ENCODE data around the gene CDK10. TPM values are rescaled to one million over a fixed set of nuclear protein-coding genes. Genes with fewer than 3 reads are reported as not detected.

CDK10 gene
- total RNA-seq, 6 experiments from 2014 or later = 35.0 to 72.2 (median 53.7) TPM

DNA sequence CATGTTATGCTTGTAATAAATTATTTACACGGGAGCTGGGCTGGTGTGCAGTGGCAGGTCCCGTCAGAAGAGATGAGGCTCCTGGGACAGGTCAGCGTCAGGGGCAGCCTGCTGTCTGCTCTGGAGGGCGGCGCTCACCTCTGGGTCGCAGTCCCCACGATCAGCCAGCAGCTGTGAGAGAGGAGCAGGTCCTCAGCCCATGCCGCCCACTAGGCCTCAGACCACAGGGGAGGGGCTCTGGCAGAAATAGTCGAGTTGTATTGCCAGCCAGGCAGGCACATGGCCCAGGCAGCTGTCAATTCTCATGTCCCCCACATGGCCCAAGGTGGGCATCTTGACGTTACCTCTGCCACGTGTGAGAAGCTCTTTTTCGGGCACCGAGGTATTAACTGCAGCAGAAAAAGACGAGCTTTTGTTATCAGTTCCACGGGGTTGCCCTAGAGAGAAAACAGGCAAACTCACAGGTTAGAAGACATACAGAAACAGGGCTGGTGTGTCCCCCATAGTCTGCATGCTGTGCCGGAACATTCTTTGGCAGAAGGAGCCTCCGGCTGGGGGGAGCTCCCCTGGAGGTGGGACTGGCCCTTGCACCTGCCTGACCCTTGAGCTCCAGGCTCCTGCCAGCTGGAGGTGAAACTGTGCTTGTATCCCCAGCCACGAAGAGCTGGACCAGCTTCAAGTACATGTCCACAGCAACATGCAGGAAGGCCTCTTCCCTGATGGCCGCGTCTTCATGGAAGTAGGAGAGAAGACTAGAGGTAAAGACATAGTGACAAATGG is 52.2 kb downstream of the CDK10 start:
- no peaks in the 10 kb centered on the region for H3K9me3 ChIP-seq
- no peaks in the 10 kb centered on the region for H3K27me3 ChIP-seq
- DNase-seq (no peak), ATAC-seq (peak in 3 of 4 donors; percentile 18 to 26 (median 21))
- no peak overlapping the region for H3K4me3 ChIP-seq
- intact Hi-C loops (cut with DNase I) = no loop called here
- TF ChIP-seq, protein P1, sequence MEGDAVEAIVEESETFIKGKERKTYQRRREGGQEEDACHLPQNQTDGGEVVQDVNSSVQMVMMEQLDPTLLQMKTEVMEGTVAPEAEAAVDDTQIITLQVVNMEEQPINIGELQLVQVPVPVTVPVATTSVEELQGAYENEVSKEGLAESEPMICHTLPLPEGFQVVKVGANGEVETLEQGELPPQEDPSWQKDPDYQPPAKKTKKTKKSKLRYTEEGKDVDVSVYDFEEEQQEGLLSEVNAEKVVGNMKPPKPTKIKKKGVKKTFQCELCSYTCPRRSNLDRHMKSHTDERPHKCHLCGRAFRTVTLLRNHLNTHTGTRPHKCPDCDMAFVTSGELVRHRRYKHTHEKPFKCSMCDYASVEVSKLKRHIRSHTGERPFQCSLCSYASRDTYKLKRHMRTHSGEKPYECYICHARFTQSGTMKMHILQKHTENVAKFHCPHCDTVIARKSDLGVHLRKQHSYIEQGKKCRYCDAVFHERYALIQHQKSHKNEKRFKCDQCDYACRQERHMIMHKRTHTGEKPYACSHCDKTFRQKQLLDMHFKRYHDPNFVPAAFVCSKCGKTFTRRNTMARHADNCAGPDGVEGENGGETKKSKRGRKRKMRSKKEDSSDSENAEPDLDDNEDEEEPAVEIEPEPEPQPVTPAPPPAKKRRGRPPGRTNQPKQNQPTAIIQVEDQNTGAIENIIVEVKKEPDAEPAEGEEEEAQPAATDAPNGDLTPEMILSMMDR (IDR thresholded peaks at IDR 0.05) = no peak
- no peak for TF ChIP-seq POLR2A (IDR thresholded peaks at IDR 0.05)
- no peak overlapping the region for H3K27ac ChIP-seq
- 72% methylated on average over 9 of the region's 20 CpGs for WGBS (ENCODE audit: insufficient coverage, low coverage, low lambda C conversion rate, missing lambda C conversion rate)
- no peaks in the 10 kb centered on the region for H3K4me1 ChIP-seq
- H3K36me3 ChIP-seq = peaks cover 0 to 65% (median 41%) of the 10 kb centered on the region in 4 donors

DNA sequence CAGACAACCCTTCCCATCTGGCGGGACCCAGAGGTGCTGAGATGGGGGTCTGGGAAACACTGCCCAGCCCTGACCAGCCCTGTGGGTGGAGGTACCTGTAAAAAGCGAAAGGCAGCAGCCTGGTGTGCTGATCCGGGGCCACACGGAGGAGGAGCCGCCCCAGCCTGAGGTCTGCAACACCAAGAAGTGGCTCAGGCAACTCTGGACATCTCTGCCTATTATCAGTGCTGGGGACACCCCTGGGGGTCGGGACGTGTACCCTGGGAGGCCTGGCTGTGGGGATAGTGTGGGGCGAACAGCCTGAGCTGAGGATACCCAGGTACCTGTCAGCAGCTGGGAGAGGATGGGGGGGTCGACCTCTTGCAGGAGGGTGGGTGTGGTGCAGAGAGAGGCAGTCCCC is 52.9 kb downstream of the CDK10 start:
- Histone ChIP-seq H3K4me3 (no peak overlapping the region), H3K36me3 (peaks cover 0 to 58% (median 35%) of the 10 kb centered on the region in 4 donors), H3K4me1 (no peaks in the 10 kb centered on the region), H3K27ac (no peak overlapping the region), H3K9me3 (no peaks in the 10 kb centered on the region), H3K27me3 (no peaks in the 10 kb centered on the region)
- DNase-seq (no peak), ATAC-seq (peak in 2 of 4 donors; percentile 5 to 6)
- intact Hi-C loops (cut with DNase I) = no loop called here
- no peak for TF ChIP-seq POLR2A (IDR thresholded peaks at IDR 0.05)
- 82% methylated on average over 7 of the region's 9 CpGs for WGBS (ENCODE audit: insufficient coverage, low coverage, low lambda C conversion rate, missing lambda C conversion rate)

DNA sequence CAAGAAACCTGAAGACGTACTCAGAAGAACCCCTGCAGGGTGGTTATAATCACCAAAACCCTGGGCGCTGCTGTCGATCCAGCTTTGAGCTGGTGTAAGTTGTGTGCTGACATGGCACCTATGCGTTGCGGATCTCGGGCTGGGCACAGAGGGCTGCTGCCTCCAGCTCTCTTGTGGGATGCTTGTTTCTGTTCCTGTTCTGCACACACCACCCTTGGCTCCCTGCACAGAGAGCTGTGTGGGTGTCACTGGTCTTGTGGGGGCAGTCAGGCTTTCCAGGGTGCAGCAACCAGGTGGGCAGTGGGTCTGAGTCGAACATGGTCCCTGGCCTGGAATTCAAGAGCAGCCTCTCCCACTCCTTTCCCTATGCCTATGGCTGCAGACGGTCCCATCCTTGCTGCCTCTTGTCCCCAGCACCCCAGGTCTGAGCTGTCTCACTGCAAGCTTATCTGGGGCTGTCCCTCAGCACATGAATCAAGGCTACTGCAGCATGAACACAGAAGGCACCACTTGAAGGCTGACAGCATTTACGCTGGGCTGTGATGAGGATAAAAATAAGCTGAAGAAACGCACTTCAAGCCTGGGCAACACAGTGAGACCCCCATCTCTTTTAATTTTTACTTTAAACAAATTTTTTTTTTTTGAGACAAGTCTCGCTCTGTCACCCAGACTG is 55.0 kb downstream of the CDK10 start:
- no peaks in the 10 kb centered on the region for H3K4me1 ChIP-seq
- intact Hi-C loops (cut with DNase I) = no loop called here
- no peaks in the 10 kb centered on the region for H3K27me3 ChIP-seq
- no peak overlapping the region for H3K4me3 ChIP-seq
- 87% methylated on average over 4 of the region's 11 CpGs for WGBS (ENCODE audit: insufficient coverage, low coverage, low lambda C conversion rate, missing lambda C conversion rate)
- DNase-seq = no peak
- ATAC-seq = peak in 1 of 4 donors; percentile 4
- TF ChIP-seq, protein P1 (IDR thresholded peaks at IDR 0.05) = no peak
- no peak for TF ChIP-seq POLR2A (IDR thresholded peaks at IDR 0.05)
- no peaks in the 10 kb centered on the region for H3K9me3 ChIP-seq
- H3K27ac ChIP-seq = no peak overlapping the region
- H3K36me3 ChIP-seq = peaks cover 0 to 45% (median 25%) of the 10 kb centered on the region in 4 donors

DNA sequence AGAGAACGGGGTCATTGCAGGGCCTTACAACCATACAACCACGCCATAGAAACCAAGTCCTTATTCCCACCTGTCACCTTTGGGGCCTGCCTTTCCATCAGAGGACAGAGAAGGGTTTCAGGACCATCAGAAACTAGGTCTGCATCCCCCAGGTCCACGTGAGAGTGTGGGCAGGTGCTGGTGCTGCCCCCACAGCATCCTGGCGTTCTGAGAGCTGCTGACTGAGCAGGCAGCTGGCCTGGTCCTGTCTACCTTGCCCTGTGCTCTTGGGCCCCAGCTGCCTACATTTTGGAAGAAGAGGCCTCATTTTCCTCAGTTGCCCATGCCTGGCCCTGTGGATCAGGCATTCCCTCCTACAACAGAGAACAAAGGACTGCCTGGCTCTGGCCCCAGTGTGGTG is 56.5 kb downstream of the CDK10 start:
- intact Hi-C loops (cut with DNase I) = no loop called here
- Histone ChIP-seq H3K27me3 (no peaks in the 10 kb centered on the region), H3K4me3 (no peak overlapping the region), H3K36me3 (peaks cover 0 to 31% (median 16%) of the 10 kb centered on the region in 4 donors), H3K4me1 (no peaks in the 10 kb centered on the region), H3K9me3 (no peaks in the 10 kb centered on the region), H3K27ac (no peak overlapping the region)
- DNase-seq = no peak
- WGBS (ENCODE audit: insufficient coverage, low coverage, low lambda C conversion rate, missing lambda C conversion rate) = 100% methylated on average over 2 of the region's 4 CpGs
- ATAC-seq = no peak
- TF ChIP-seq, protein P1 (IDR thresholded peaks at IDR 0.05) = no peak
- TF ChIP-seq POLR2A (IDR thresholded peaks at IDR 0.05) = no peak

DNA sequence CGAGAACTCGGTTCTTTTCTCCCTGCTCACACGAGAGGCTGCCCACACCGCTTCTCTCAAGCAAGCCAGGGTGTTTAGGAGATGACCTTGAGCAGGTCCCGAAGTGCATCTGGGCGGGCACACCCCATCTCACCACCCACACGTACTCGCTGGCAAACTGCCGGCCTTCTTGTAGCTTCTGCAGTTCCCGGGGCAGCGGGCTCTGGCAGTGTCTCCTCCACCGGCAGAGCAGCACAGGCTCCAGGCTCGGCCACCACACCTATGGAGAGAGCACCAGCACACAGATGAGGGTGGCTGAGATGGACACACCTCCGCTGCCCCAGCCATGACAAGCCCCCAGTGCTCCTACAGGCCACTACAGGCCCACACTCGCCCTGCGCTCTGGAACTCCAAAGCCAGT is 58.3 kb downstream of the CDK10 start:
- no peaks in the 10 kb centered on the region for H3K9me3 ChIP-seq
- WGBS (ENCODE audit: insufficient coverage, low coverage, low lambda C conversion rate, missing lambda C conversion rate) = 91% methylated on average over 8 of the region's 16 CpGs
- H3K27ac ChIP-seq = no peak overlapping the region
- TF ChIP-seq, protein P1 (IDR thresholded peaks at IDR 0.05) = no peak
- TF ChIP-seq POLR2A (IDR thresholded peaks at IDR 0.05) = no peak
- intact Hi-C loops (cut with DNase I) = no loop called here
- H3K4me1 ChIP-seq = no peaks in the 10 kb centered on the region
- no peak for DNase-seq
- peaks cover 0 to 12% (median 3%) of the 10 kb centered on the region in 4 donors for H3K36me3 ChIP-seq
- no peaks in the 10 kb centered on the region for H3K27me3 ChIP-seq
- no peak overlapping the region for H3K4me3 ChIP-seq
- no peak for ATAC-seq

All from right lobe of liver (tissue), 6 donors.